ENCODE data around the gene SLC25A21. TPM values are rescaled to one million over a fixed set of nuclear protein-coding genes. Genes with fewer than 3 reads are reported as not detected.

SLC25A21 gene
- total RNA-seq, 2 experiments from 2014 or later: not detected

- Mint-ChIP-seq H3K4me3 (no peak overlapping the region), H3K27ac (no peak overlapping the region), H3K27me3 (no peaks in the 10 kb centered on the region), H3K36me3 (ENCODE audit: low read depth) (no peaks in the 10 kb centered on the region), H3K9me3 (peaks cover 9% of the 10 kb centered on the region), H3K4me1 (ENCODE audit: low read depth) (no peaks in the 10 kb centered on the region)
- no peak overlapping the region for H3K4me3 ChIP-seq (ENCODE audit: low read length)
- no peak overlapping the region for H3K27ac ChIP-seq (ENCODE audit: low read depth in 1 of 2, low read length in 2 of 2)
- H3K9me3 ChIP-seq (ENCODE audit: control insufficient read depth in 1 of 2, insufficient read depth in 1 of 2, low read length in 2 of 2): peaks cover 0 to 4% of the 10 kb centered on the region in 2 experiments
- CTCF ChIA-PET: no interaction called here
- H3K27me3 ChIP-seq (ENCODE audit: control insufficient read depth in 1 of 2, insufficient read depth in 2 of 2, low read length in 2 of 2): no peaks in the 10 kb centered on the region
- POLR2A ChIA-PET: no interaction called here
- ATAC-seq (ENCODE audit: poor library complexity) (no peak), DNase-seq (no peak)
- no peaks in the 10 kb centered on the region for H3K36me3 ChIP-seq (ENCODE audit: insufficient read depth, low read length)
- TF ChIP-seq CTCF (IDR thresholded peaks at IDR 0.05): no peak
- intact Hi-C loops (cut with DNase I, micrococcal nuclease): no loop called here
- H3K4me1 ChIP-seq (ENCODE audit: insufficient read depth, low read length): no peaks in the 10 kb centered on the region
Observed at GRCh38 chr14:37133284-37133913, 39.0 kb downstream of the SLC25A21 start.

GRCh38 chr14:37131205-37131604 lies 41.2 kb downstream of the SLC25A21 start:
- ChIA-PET CTCF (no interaction called here), POLR2A (no interaction called here)
- H3K9me3 ChIP-seq (ENCODE audit: control insufficient read depth in 1 of 2, insufficient read depth in 1 of 2, low read length in 2 of 2): peaks cover 0 to 4% of the 10 kb centered on the region in 2 experiments
- Mint-ChIP-seq H3K27me3 (no peaks in the 10 kb centered on the region), H3K4me1 (ENCODE audit: low read depth) (no peaks in the 10 kb centered on the region), H3K4me3 (no peak overlapping the region), H3K36me3 (ENCODE audit: low read depth) (no peaks in the 10 kb centered on the region), H3K27ac (no peak overlapping the region), H3K9me3 (peaks cover 9% of the 10 kb centered on the region)
- intact Hi-C loops (cut with DNase I, micrococcal nuclease): no loop called here
- no peaks in the 10 kb centered on the region for H3K36me3 ChIP-seq (ENCODE audit: insufficient read depth, low read length)
- H3K27me3 ChIP-seq (ENCODE audit: control insufficient read depth in 1 of 2, insufficient read depth in 2 of 2, low read length in 2 of 2): no peaks in the 10 kb centered on the region
- H3K27ac ChIP-seq (ENCODE audit: low read depth in 1 of 2, low read length in 2 of 2): no peak overlapping the region
- H3K4me3 ChIP-seq (ENCODE audit: low read length): no peak overlapping the region
- ATAC-seq (ENCODE audit: poor library complexity) (no peak), DNase-seq (no peak)
- no peaks in the 10 kb centered on the region for H3K4me1 ChIP-seq (ENCODE audit: insufficient read depth, low read length)
- no peak for TF ChIP-seq CTCF (IDR thresholded peaks at IDR 0.05)

- H3K4me1 ChIP-seq (ENCODE audit: insufficient read depth, low read length): no peaks in the 10 kb centered on the region
- H3K36me3 ChIP-seq (ENCODE audit: insufficient read depth, low read length): no peaks in the 10 kb centered on the region
- H3K4me3 ChIP-seq (ENCODE audit: low read length): no peak overlapping the region
- no peaks in the 10 kb centered on the region for H3K27me3 ChIP-seq (ENCODE audit: control insufficient read depth in 1 of 2, insufficient read depth in 2 of 2, low read length in 2 of 2)
- Mint-ChIP-seq H3K4me3 (no peak overlapping the region), H3K27me3 (no peaks in the 10 kb centered on the region), H3K27ac (no peak overlapping the region), H3K36me3 (ENCODE audit: low read depth) (no peaks in the 10 kb centered on the region), H3K9me3 (peaks cover 9% of the 10 kb centered on the region), H3K4me1 (ENCODE audit: low read depth) (no peaks in the 10 kb centered on the region)
- no peak for ATAC-seq (ENCODE audit: poor library complexity)
- no peak for TF ChIP-seq CTCF (IDR thresholded peaks at IDR 0.05)
- POLR2A ChIA-PET: no interaction called here
- H3K27ac ChIP-seq (ENCODE audit: low read depth in 1 of 2, low read length in 2 of 2): no peak overlapping the region
- peaks cover 0 to 4% of the 10 kb centered on the region in 2 experiments for H3K9me3 ChIP-seq (ENCODE audit: control insufficient read depth in 1 of 2, insufficient read depth in 1 of 2, low read length in 2 of 2)
- no peak for DNase-seq
- CTCF ChIA-PET: no interaction called here
- intact Hi-C loops (cut with DNase I, micrococcal nuclease): no loop called here
Observed at GRCh38 chr14:37129047-37129446, 43.4 kb downstream of the SLC25A21 start.

All from CD4-positive, alpha-beta T cell (primary cell).